GM12878 (cell line): Measurements from ENCODE around the gene TMC7. TPM values are rescaled to one million over a fixed set of nuclear protein-coding genes. Genes with fewer than 3 reads are reported as not detected.

Source experiments
- ATAC-seq: fragments of 200-7000 bp; cut with Tn5 transposase; 3 replicates; pipeline ENCODE4 v1.9.1; 2020; ENCODE audit warnings: mild to moderate bottlenecking, moderate library complexity
- BruUV-seq: library from RNA; stranded (reverse); fragments of 400-500 nt; replicated peaks from 2 replicates; lab custom pipeline; 2021; lab: Mats Ljungman, UMichigan
- CTCF ChIA-PET: fragments of 300-600 bp; sonication (Branson Sonifier 250); formaldehyde crosslinking; extraction: SDS; loops from one replicate; lab custom pipeline; 2021; ENCODE audit warnings: inconsistent platforms; lab: Yijun Ruan, JAX
- POLR2A ChIA-PET: fragments of 350-600 bp; formaldehyde crosslinking; extraction: SDS; loops from one replicate; lab custom pipeline; 2021; ENCODE audit warnings: inconsistent platforms; lab: Charles Lee
- RAD21 ChIA-PET: fragments of 300-600 bp; sonication (Branson Sonifier 250); formaldehyde crosslinking; loops from one replicate; lab custom pipeline; 2023; ENCODE audit warnings: antibody characterized with exemption; ENCODE audit not compliant: unreplicated experiment; lab: Charles Lee
- SMC1A ChIA-PET: fragments of 300-600 bp; sonication (Branson Sonifier 250); formaldehyde crosslinking; loops from one replicate; lab custom pipeline; 2023; ENCODE audit not compliant: unreplicated experiment, uncharacterized antibody; lab: Charles Lee
- DNase-seq: peaks from one replicate; pipeline ENCODE4 v3.0.0-alpha.2; 2011; ENCODE audit warnings: low read depth, low spot score
- FAIRE-seq: peaks from 3 replicates; lab custom pipeline; 2011; peaks lifted over from hg19 to GRCh38; lab: Jason Lieb, UNC
- H2AFZ ChIP-seq: 2 replicates; pipeline ENCODE4 v1.6.0; 2011; ENCODE audit warnings: low read depth, low read length, control low read depth; ENCODE audit not compliant: control insufficient read depth
- H3K27ac ChIP-seq: 2 replicates; pipeline ENCODE4 v1.5.1; 2011; ENCODE audit warnings: control low read depth; ENCODE audit not compliant: control insufficient read depth, insufficient read depth
- H3K27me3 ChIP-seq, 2 experiments: replicated peaks in 1 of 2; 2 replicates each; pipeline versions ENCODE4 v1.6.0 to v1.6.1; 2011; ENCODE audit warnings: low read length in 1 of 2; ENCODE audit not compliant: control insufficient read depth in 2 of 2, insufficient read depth in 2 of 2
- H3K36me3 ChIP-seq, 2 experiments: 2 replicates each; pipeline ENCODE4 v1.5.1; 2011; ENCODE audit warnings: low read length in 1 of 2; ENCODE audit not compliant: control insufficient read depth in 2 of 2, insufficient read depth in 2 of 2
- H3K4me1 ChIP-seq: 2 replicates; pipeline ENCODE4 v1.6.1; 2011; ENCODE audit warnings: mild to moderate bottlenecking, low read length, moderate library complexity, mixed read lengths; ENCODE audit not compliant: control insufficient read depth, insufficient read depth
- H3K4me2 ChIP-seq: 2 replicates; pipeline ENCODE4 v1.6.0; 2011; ENCODE audit warnings: control low read depth; ENCODE audit not compliant: control insufficient read depth, insufficient read depth
- H3K4me3 ChIP-seq: fragments of 200-600 bp; sonication (generic); 2 replicates; pipeline ENCODE4 v1.5.1; 2016
- H3K79me2 ChIP-seq: 2 replicates; pipeline ENCODE4 v1.6.0; 2011; ENCODE audit warnings: low read length; ENCODE audit not compliant: control insufficient read depth, insufficient read depth
- H3K9ac ChIP-seq: 2 replicates; pipeline ENCODE4 v1.8.0; 2011; ENCODE audit warnings: low read length, control low read depth, mixed read lengths; ENCODE audit not compliant: control insufficient read depth, insufficient read depth
- H3K9me3 ChIP-seq: replicated peaks from 3 replicates; pipeline ENCODE4 v1.5.1; 2011; ENCODE audit warnings: mild to moderate bottlenecking, low read length; ENCODE audit not compliant: control insufficient read depth, insufficient read depth
- H4K20me1 ChIP-seq: 2 replicates; pipeline ENCODE4 v1.6.0; 2011; ENCODE audit not compliant: control insufficient read depth, insufficient read depth
- CBFB ChIP-seq: IDR thresholded peaks from 2 replicates; pipeline ENCODE4 v1.6.1; 2016; ENCODE audit warnings: antibody characterized with exemption, low read depth
- CHD1 ChIP-seq: IDR thresholded peaks from 2 replicates; pipeline ENCODE4 v1.6.1; 2012; ENCODE audit warnings: low read depth, low read length, improper control_type of control experiment
- CHD4 ChIP-seq: fragments of 200-600 bp; sonication (generic); IDR thresholded peaks from 2 replicates; pipeline ENCODE4 v1.6.1; 2016; ENCODE audit warnings: mild to moderate bottlenecking
- E4F1 ChIP-seq: fragments of 450-650 bp; IDR thresholded peaks from 2 replicates; pipeline ENCODE4 v1.6.1; 2018; ENCODE audit warnings: borderline replicate concordance, mild to moderate bottlenecking; ENCODE audit not compliant: partially characterized antibody
- EGR1 ChIP-seq, 2 experiments: IDR thresholded peaks; 1 replicate in 1 of 2; 2 replicates in 1 of 2; pipeline ENCODE4 v1.6.1; 2011 to 2012; ENCODE audit warnings: low read depth in 2 of 2, low read length in 2 of 2, borderline replicate concordance in 1 of 2, mild to moderate bottlenecking in 1 of 2, moderate library complexity in 1 of 2
- ELK1 ChIP-seq: IDR thresholded peaks from 2 replicates; pipeline ENCODE4 v1.6.1; 2012; ENCODE audit warnings: low read depth, low read length, improper control_type of control experiment
- FOXM1 ChIP-seq: IDR thresholded peaks from 2 replicates; pipeline ENCODE4 v1.6.1; 2012; ENCODE audit warnings: low read depth, mild to moderate bottlenecking, inconsistent platforms, low read length, moderate library complexity
- HDAC2 ChIP-seq: fragments of 200-600 bp; sonication (generic); IDR thresholded peaks from 2 replicates; pipeline ENCODE4 v1.6.1; 2017
- IKZF2 ChIP-seq, 2 experiments: fragments of 450-650 bp; IDR thresholded peaks; 2 replicates each; pipeline ENCODE4 v1.6.1; 2017; ENCODE audit warnings: mild to moderate bottlenecking in 2 of 2, moderate library complexity in 2 of 2
- LARP7 ChIP-seq: fragments of 450-650 bp; IDR thresholded peaks from 2 replicates; pipeline ENCODE4 v1.6.1; 2017; ENCODE audit warnings: mild to moderate bottlenecking
- MYC ChIP-seq: IDR thresholded peaks from 2 replicates; pipeline ENCODE4 v1.6.1; 2011; ENCODE audit warnings: mild to moderate bottlenecking, low read length, moderate library complexity, inconsistent platforms; ENCODE audit not compliant: insufficient read depth, insufficient replicate concordance, insufficient read length, severe bottlenecking
- NR2C2 ChIP-seq: IDR thresholded peaks from 2 replicates; pipeline ENCODE4 v1.6.1; 2011; ENCODE audit warnings: borderline replicate concordance, low read depth; ENCODE audit not compliant: control insufficient read depth, insufficient read length
- PRDM15 ChIP-seq: fragments of 450-650 bp; formaldehyde crosslinking; IDR thresholded peaks from 2 replicates; pipeline ENCODE4 v1.4.0; 2020; ENCODE audit warnings: mild to moderate bottlenecking, moderate library complexity
- RFX5 ChIP-seq: IDR thresholded peaks from 2 replicates; pipeline ENCODE4 v1.6.1; 2011; ENCODE audit warnings: low read depth, low read length, improper control_type of control experiment
- SIX5 ChIP-seq: IDR thresholded peaks from 2 replicates; pipeline ENCODE4 v1.6.1; 2011; ENCODE audit warnings: mild to moderate bottlenecking, low read depth, low read length, moderate library complexity; ENCODE audit not compliant: severe bottlenecking
- SMC3 ChIP-seq: IDR thresholded peaks from 2 replicates; pipeline ENCODE4 v1.6.1; 2011; ENCODE audit warnings: low read length, improper control_type of control experiment, borderline replicate concordance
- STAT1 ChIP-seq: fragments of 450-650 bp; conservative IDR thresholded peaks from 2 replicates; pipeline ENCODE4 v1.6.1; 2014; ENCODE audit warnings: antibody characterized with exemption, mild to moderate bottlenecking
- TBL1XR1 ChIP-seq: IDR thresholded peaks from 2 replicates; pipeline ENCODE4 v1.6.1; 2012; ENCODE audit warnings: low read depth, low read length, improper control_type of control experiment
- WGBS: methylation state at CpG from one replicate; pipeline ENCODE4 v1.1.6; 2016; ENCODE audit warnings: low lambda C conversion rate; ENCODE audit not compliant: insufficient replicate concordance, insufficient coverage; ENCODE audit errors: missing lambda C conversion rate; 5-methylcytosine and 5-hydroxymethylcytosine counted together
- in situ Hi-C: fragments of 300-500 bp; cut with MboI; formaldehyde crosslinking; loops from 9 replicates; pipeline ENCODE4 v1.14.3; 2018; ENCODE audit warnings: mixed read lengths
- intact Hi-C: fragments of 100-400 bp; cut with micrococcal nuclease; formaldehyde crosslinking; loops from one replicate; pipeline ENCODE4 v1.14.2; 2022; ENCODE audit not compliant: unreplicated experiment
- polyA plus RNA-seq, 11 experiments: library from polyadenylated mRNA; depleted of rRNA in 4 of 11; unstranded in 6 of 11; stranded (reverse) in 5 of 11; fragments of >200 nt; fragmentation: Nextera tagmentation in 4 of 11; fragmentation: Illumina TruSeq in 1 of 11; extraction: Ambion mirVana in 4 of 11; extraction: Trizol in 1 of 11; gene quantifications; 1 replicate in 1 of 11; 2 replicates in 10 of 11; pipeline versions ENCODE4 v1.2.1 to v1.2.3, GENCODE V29; 2011 to 2016; ENCODE audit warnings: inconsistent platforms in 2 of 11, missing spikeins in 2 of 11, low read depth in 1 of 11
- total RNA-seq, 4 experiments: library from RNA; depleted of rRNA in 3 of 4; stranded (reverse); fragments of >200 nt in 3 of 4; fragmentation: Illumina TruSeq in 1 of 4; extraction: Trizol in 1 of 4; gene quantifications; 2 replicates each; pipeline versions ENCODE4 v1.2.1 to v1.2.3, GENCODE V29; 2013 to 2021

TMC7 gene
- total and polyA plus RNA-seq, 10 of the 15 experiments (the other 5 are each of a cell fraction or from before 2014, with no cell fraction given), result 0.15 TPM; not detected in 9

- RAD21 ChIA-PET, result no interaction called here
Measured at GRCh38 chr16:19021747-19022146, 38.0 kb downstream of the TMC7 start.

More at GRCh38 chr16:19021747-19022146, 38.0 kb downstream of the TMC7 start:
- no peak overlapping the region for H3K9ac ChIP-seq
- H2AFZ ChIP-seq, result no peak overlapping the region
- H3K4me3 ChIP-seq, result no peak overlapping the region
- FAIRE-seq, result no peak
- no peaks in the 10 kb centered on the region for H3K79me2 ChIP-seq
- 18% methylated on average over 4 of the region's 4 CpGs for WGBS
- in situ Hi-C loops (no loop called here), intact Hi-C loops (no loop called here)
- no peaks in the 10 kb centered on the region for H3K9me3 ChIP-seq
- no peaks in the 10 kb centered on the region for H3K27me3 ChIP-seq
- H3K4me1 ChIP-seq, result no peaks in the 10 kb centered on the region
- DNase-seq, result no peak
- SMC1A ChIA-PET, result no interaction called here
- H3K36me3 ChIP-seq, result no peaks in the 10 kb centered on the region
- BruUV-seq, result no TSS peak
- H3K27ac ChIP-seq, result no peak overlapping the region
- H4K20me1 ChIP-seq, result no peaks in the 10 kb centered on the region
- POLR2A ChIA-PET, result no interaction called here
- ATAC-seq, result no peak
- H3K4me2 ChIP-seq, result no peak overlapping the region
- no peak for TF ChIP-seq SIX5
- no peak for TF ChIP-seq EGR1 (IDR thresholded peaks at IDR 0.05; ENCODE audit: borderline replicate concordance in 1 of 2, low read depth in 2 of 2, low read length in 2 of 2)
- no peak for TF ChIP-seq IKZF2 (IDR thresholded peaks at IDR 0.05)
- TF ChIP-seq STAT1, result no peak
- TF ChIP-seq SMC3, result no peak
- TF ChIP-seq FOXM1, result no peak
- TF ChIP-seq CBFB, result no peak
- no peak for TF ChIP-seq TBL1XR1
- no peak for TF ChIP-seq E4F1
- TF ChIP-seq MYC, result no peak
- no peak for TF ChIP-seq LARP7
- TF ChIP-seq HDAC2, result no peak
- TF ChIP-seq CHD4, result no peak
- no peak for TF ChIP-seq RFX5
- no peak for TF ChIP-seq PRDM15 (CRISPR knock-in tag)
- TF ChIP-seq ELK1, result no peak
- TF ChIP-seq NR2C2, result no peak
- no peak for TF ChIP-seq CHD1
- CTCF ChIA-PET, result interaction anchor here (1.0 kb wide), 1 partner anchor 64 kb away, joined by 3 read pairs; no protein-coding TSS in a partner anchor
